ENCODE data around the gene RYR2. TPM values are rescaled to one million over a fixed set of nuclear protein-coding genes. Genes with fewer than 3 reads are reported as not detected.
"Not testable (repeated sequence)": the region's sequence is repeated elsewhere in the genome, so short reads cannot be mapped to it uniquely, and the experiment has no call there.

Gene RYR2
- total and polyA plus RNA-seq, 2 experiments from 2014 or later, result not detected

DNA sequence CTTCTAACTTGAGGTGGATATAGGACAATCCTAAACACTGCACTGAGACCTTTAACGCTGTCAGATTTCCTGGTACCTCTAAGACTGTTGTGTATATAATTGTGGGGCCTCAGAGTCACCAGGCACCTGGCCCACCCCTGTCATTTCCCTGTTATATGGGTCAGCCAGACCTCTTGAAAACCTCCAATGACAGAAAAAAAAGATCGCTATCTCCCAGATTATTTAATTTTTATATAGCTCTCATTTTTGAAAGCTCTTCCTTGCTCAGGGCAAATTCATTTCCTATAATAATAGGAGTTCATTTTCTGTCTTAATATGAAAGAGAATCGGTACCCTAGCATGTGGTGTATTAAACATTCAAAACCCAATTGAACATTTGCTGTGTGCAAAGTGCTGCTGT is 792.1 kb downstream of the RYR2 start:
- Histone ChIP-seq H3K27ac (no peak overlapping the region), H3K4me2 (ENCODE audit: unreplicated experiment) (no peak overlapping the region), H3K9me2 (ENCODE audit: insufficient read depth) (no peaks in the 10 kb centered on the region), H2AFZ (no peak overlapping the region), H3K9ac (no peak overlapping the region), H3F3A (ENCODE audit: insufficient read depth) (no peaks in the 10 kb centered on the region), H4K20me1 (ENCODE audit: insufficient read depth) (no peaks in the 10 kb centered on the region), H3K9me3 (ENCODE audit: low read depth) (no peaks in the 10 kb centered on the region), H3K4me3 (no peak overlapping the region), H3K36me3 (ENCODE audit: low read depth) (no peaks in the 10 kb centered on the region), H3K4me1 (ENCODE audit: insufficient read depth) (no peaks in the 10 kb centered on the region), H3K27me3 (replicated peaks; ENCODE audit: insufficient read depth) (no peaks in the 10 kb centered on the region), H3K79me2 (ENCODE audit: insufficient read depth) (no peaks in the 10 kb centered on the region)
- TF ChIP-seq EZH2 (IDR thresholded peaks at IDR 0.05; ENCODE audit: insufficient read depth, poor library complexity, severe bottlenecking) (no peak), EZH2phosphoT487 (IDR thresholded peaks at IDR 0.05; ENCODE audit: insufficient read depth, low read depth) (no peak)
- DNase-seq, result no peak
- 25% methylated on average over 3 of the region's 3 CpGs for WGBS, 2 experiments (ENCODE audit: low coverage in 1 of 2, low lambda C conversion rate in 2 of 2, missing lambda C conversion rate in 2 of 2)
- in situ Hi-C loops (cut with MboI), result no loop called here

DNA sequence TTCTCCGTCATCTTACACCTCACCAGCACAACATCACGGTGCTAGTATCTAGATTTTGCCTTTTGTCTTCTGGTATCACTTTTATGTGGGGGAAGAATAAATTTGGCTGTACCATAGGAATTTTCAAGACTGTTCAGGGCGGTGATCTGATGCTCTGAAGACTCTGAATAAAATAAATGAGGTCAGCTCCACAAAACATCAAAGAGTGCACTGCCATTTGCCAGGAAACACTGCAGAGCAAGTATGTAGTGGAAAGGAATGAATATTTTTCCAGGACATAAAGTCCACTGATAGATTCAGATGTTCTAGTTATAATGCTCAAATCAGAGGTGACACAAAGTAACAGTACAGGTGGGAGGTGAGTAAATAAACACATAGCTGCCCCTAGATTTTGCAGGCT is 792.5 kb downstream of the RYR2 start:
- H3K27ac ChIP-seq, result no peak overlapping the region
- 15% methylated on average over 3 of the region's 3 CpGs for WGBS, 2 experiments (ENCODE audit: low coverage in 1 of 2, low lambda C conversion rate in 2 of 2, missing lambda C conversion rate in 2 of 2)
- no peaks in the 10 kb centered on the region for H3F3A ChIP-seq (ENCODE audit: insufficient read depth)
- in situ Hi-C loops (cut with MboI), result no loop called here
- H2AFZ ChIP-seq, result no peak overlapping the region
- no peak overlapping the region for H3K4me3 ChIP-seq
- no peak overlapping the region for H3K9ac ChIP-seq
- no peaks in the 10 kb centered on the region for H3K79me2 ChIP-seq (ENCODE audit: insufficient read depth)
- DNase-seq, result no peak
- no peaks in the 10 kb centered on the region for H3K9me3 ChIP-seq (ENCODE audit: low read depth)
- H3K27me3 ChIP-seq (replicated peaks; ENCODE audit: insufficient read depth), result no peaks in the 10 kb centered on the region
- no peaks in the 10 kb centered on the region for H3K36me3 ChIP-seq (ENCODE audit: low read depth)
- H3K4me1 ChIP-seq (ENCODE audit: insufficient read depth), result no peaks in the 10 kb centered on the region
- no peaks in the 10 kb centered on the region for H3K9me2 ChIP-seq (ENCODE audit: insufficient read depth)
- no peak for TF ChIP-seq EZH2 (IDR thresholded peaks at IDR 0.05; ENCODE audit: insufficient read depth, poor library complexity, severe bottlenecking)
- TF ChIP-seq EZH2phosphoT487 (IDR thresholded peaks at IDR 0.05; ENCODE audit: insufficient read depth, low read depth), result no peak
- H3K4me2 ChIP-seq (ENCODE audit: unreplicated experiment), result no peak overlapping the region
- no peaks in the 10 kb centered on the region for H4K20me1 ChIP-seq (ENCODE audit: insufficient read depth)

DNA sequence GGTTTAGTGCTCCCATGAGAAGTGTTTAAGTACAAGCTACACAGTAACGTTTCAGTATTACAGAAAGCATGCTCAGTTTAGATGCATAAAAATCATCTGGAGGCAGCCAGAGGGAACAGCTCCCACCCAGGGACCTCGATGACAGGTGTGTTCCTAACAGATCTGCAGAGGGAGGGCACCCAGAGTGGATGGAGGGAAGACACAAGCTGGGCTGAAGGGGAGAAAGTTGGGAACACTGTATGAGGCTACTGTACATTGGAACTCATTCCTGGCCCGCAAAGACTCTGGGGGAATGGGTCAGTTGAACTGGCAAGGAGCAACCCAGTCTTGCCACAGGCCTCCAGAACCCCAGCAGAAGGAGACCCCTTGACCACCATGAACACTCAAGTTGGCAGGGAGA is 796.3 kb downstream of the RYR2 start:
- Histone ChIP-seq H3K9ac (no peak overlapping the region), H3K27me3 (replicated peaks; ENCODE audit: insufficient read depth) (no peaks in the 10 kb centered on the region), H3K9me2 (ENCODE audit: insufficient read depth) (no peaks in the 10 kb centered on the region), H3K9me3 (ENCODE audit: low read depth) (no peaks in the 10 kb centered on the region), H3K79me2 (ENCODE audit: insufficient read depth) (no peaks in the 10 kb centered on the region), H3K27ac (no peak overlapping the region), H3K4me1 (ENCODE audit: insufficient read depth) (no peaks in the 10 kb centered on the region), H3K4me3 (no peak overlapping the region), H3F3A (ENCODE audit: insufficient read depth) (no peaks in the 10 kb centered on the region), H3K4me2 (ENCODE audit: unreplicated experiment) (no peak overlapping the region), H4K20me1 (ENCODE audit: insufficient read depth) (no peaks in the 10 kb centered on the region), H2AFZ (no peak overlapping the region), H3K36me3 (ENCODE audit: low read depth) (no peaks in the 10 kb centered on the region)
- WGBS, 2 experiments (ENCODE audit: low coverage in 1 of 2, low lambda C conversion rate in 2 of 2, missing lambda C conversion rate in 2 of 2), result 4 to 6% methylated on average over 2 to 3 of the region's 3 CpGs
- DNase-seq, result no peak
- in situ Hi-C loops (cut with MboI), result no loop called here
- TF ChIP-seq EZH2 (IDR thresholded peaks at IDR 0.05; ENCODE audit: insufficient read depth, poor library complexity, severe bottlenecking) (no peak), EZH2phosphoT487 (IDR thresholded peaks at IDR 0.05; ENCODE audit: insufficient read depth, low read depth) (no peak)

DNA sequence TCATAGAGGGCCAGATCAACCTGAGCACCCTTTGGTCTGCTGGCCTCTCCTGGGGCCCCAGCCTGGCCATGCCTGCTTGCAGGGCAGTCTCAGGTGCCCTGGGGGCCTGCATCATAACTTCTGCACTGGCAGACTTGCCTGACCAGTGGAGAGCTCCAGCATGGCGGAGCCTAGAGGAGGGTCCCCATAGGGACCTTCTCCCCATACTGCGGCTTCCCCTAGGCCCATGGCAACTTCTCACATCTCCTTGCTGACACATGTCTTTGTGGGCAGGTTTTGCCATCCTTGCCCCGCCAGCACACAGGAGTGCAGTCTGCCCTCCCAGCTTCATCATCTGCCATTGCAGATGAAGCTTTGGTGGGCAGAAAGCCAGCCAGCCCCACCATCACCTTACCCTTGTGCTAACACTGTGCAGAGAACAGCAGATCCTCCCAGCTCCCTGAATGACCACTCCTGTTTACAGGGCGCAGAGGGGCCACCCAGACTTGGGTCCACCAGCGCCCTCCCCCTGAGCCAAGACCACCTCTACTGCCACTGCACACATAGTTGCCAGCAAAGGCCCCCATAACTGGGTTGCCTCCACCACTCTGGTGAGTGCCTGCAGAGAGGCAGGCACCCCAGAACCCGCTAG is 797.0 kb downstream of the RYR2 start:
- Histone ChIP-seq H3K4me2 (ENCODE audit: unreplicated experiment) (no peak overlapping the region), H2AFZ (no peak overlapping the region), H3K79me2 (ENCODE audit: insufficient read depth) (no peaks in the 10 kb centered on the region), H3K36me3 (ENCODE audit: low read depth) (no peaks in the 10 kb centered on the region), H3F3A (ENCODE audit: insufficient read depth) (no peaks in the 10 kb centered on the region), H3K4me3 (no peak overlapping the region), H3K9ac (no peak overlapping the region), H3K27me3 (replicated peaks; ENCODE audit: insufficient read depth) (no peaks in the 10 kb centered on the region), H3K4me1 (ENCODE audit: insufficient read depth) (no peaks in the 10 kb centered on the region), H3K9me3 (ENCODE audit: low read depth) (no peaks in the 10 kb centered on the region), H4K20me1 (ENCODE audit: insufficient read depth) (no peaks in the 10 kb centered on the region), H3K9me2 (ENCODE audit: insufficient read depth) (no peaks in the 10 kb centered on the region), H3K27ac (no peak overlapping the region)
- in situ Hi-C loops (cut with MboI), result no loop called here
- WGBS, 2 experiments (ENCODE audit: low coverage in 1 of 2, low lambda C conversion rate in 2 of 2, missing lambda C conversion rate in 2 of 2), result 23 to 27% methylated on average over 6 of the region's 6 CpGs
- no peak for TF ChIP-seq EZH2phosphoT487 (IDR thresholded peaks at IDR 0.05; ENCODE audit: insufficient read depth, low read depth)
- DNase-seq, result no peak

DNA sequence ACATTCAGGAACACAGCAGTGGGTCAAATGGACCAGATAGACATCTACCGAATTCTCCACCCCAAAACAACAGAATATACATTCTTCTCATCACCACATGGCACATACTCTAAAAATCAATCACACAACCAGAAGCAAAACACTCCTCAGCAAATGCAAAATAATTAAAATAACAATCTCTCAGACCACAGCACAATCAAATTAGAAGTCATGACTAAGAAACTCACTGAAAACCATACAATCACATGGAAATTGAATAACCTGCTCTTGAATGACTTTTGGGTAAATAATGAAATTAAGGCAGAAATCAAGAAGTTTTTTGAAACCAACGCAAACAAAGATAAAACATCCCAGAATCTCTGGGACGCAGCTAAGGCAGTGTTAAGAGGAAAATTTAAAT is 799.5 kb downstream of the RYR2 start:
- TF ChIP-seq EZH2 (IDR thresholded peaks at IDR 0.05; ENCODE audit: insufficient read depth, poor library complexity, severe bottlenecking) (no peak), EZH2phosphoT487 (IDR thresholded peaks at IDR 0.05; ENCODE audit: insufficient read depth, low read depth) (no peak)
- Histone ChIP-seq H4K20me1 (ENCODE audit: insufficient read depth) (no peaks in the 10 kb centered on the region), H3K9me3 (ENCODE audit: low read depth) (no peaks in the 10 kb centered on the region), H3K4me1 (ENCODE audit: insufficient read depth) (no peaks in the 10 kb centered on the region), H3K9me2 (ENCODE audit: insufficient read depth) (no peaks in the 10 kb centered on the region), H3F3A (ENCODE audit: insufficient read depth) (no peaks in the 10 kb centered on the region), H3K4me2 (ENCODE audit: unreplicated experiment) (no peak overlapping the region), H3K4me3 (no peak overlapping the region), H3K9ac (no peak overlapping the region), H3K27ac (no peak overlapping the region), H3K36me3 (ENCODE audit: low read depth) (no peaks in the 10 kb centered on the region), H3K79me2 (ENCODE audit: insufficient read depth) (no peaks in the 10 kb centered on the region), H2AFZ (no peak overlapping the region), H3K27me3 (replicated peaks; ENCODE audit: insufficient read depth) (no peaks in the 10 kb centered on the region)
- in situ Hi-C loops (cut with MboI), result no loop called here
- DNase-seq, result no peak
- 10 to 14% methylated on average over 3 of the region's 3 CpGs for WGBS, 2 experiments (ENCODE audit: low coverage in 1 of 2, low lambda C conversion rate in 2 of 2, missing lambda C conversion rate in 2 of 2)

DNA sequence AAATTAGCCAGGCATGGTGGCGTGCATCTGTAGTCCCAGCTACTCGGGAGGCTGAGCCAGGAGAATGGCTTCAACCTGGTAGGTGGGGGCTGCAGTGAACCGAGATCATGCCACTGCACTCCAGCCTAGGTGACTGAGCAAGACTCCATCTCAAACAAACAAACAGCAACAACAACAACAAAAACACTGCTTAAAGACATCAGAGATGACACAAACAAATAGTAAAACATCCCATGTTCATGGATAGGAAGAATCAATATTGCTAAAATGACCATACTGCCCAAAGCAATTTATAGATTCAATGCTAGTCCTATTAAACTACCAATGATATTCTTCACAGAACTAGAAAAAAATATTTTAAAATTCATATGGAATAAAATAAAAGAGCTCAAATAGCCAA is 801.5 kb downstream of the RYR2 start:
- H3F3A ChIP-seq (ENCODE audit: insufficient read depth); H4K20me1 ChIP-seq (ENCODE audit: insufficient read depth); H3K36me3 ChIP-seq (ENCODE audit: low read depth); H3K9ac ChIP-seq; DNase-seq; H3K9me3 ChIP-seq (ENCODE audit: low read depth); H2AFZ ChIP-seq; H3K9me2 ChIP-seq (ENCODE audit: insufficient read depth); H3K4me1 ChIP-seq (ENCODE audit: insufficient read depth); H3K79me2 ChIP-seq (ENCODE audit: insufficient read depth); H3K27ac ChIP-seq; H3K4me2 ChIP-seq (ENCODE audit: unreplicated experiment); in situ Hi-C loops (cut with MboI); H3K4me3 ChIP-seq; H3K27me3 ChIP-seq (replicated peaks; ENCODE audit: insufficient read depth): not testable (repeated sequence)
- WGBS, 2 experiments (ENCODE audit: low coverage in 1 of 2, low lambda C conversion rate in 2 of 2, missing lambda C conversion rate in 2 of 2), result 8 to 19% methylated on average over 3 of the region's 3 CpGs
